Kidney epithelial cell (primary cell): ENCODE results near the gene IFNA5. TPM values are rescaled to one million over a fixed set of nuclear protein-coding genes. Genes with fewer than 3 reads are reported as not detected.

Experiments
- DNase-seq: peaks from one replicate; pipeline ENCODE4 v3.0.0-alpha.2; 2010; ENCODE audit warnings: low read depth
- H3K27me3 ChIP-seq: 2 replicates; pipeline ENCODE4 v1.6.0; 2011; ENCODE audit warnings: low read length; ENCODE audit not compliant: control insufficient read depth, insufficient read depth
- H3K36me3 ChIP-seq: 2 replicates; pipeline ENCODE4 v1.5.1; 2011; ENCODE audit warnings: low read length; ENCODE audit not compliant: control insufficient read depth, insufficient read depth
- H3K4me3 ChIP-seq: 2 replicates; pipeline ENCODE4 v1.5.1; 2011; ENCODE audit warnings: low read depth, mild to moderate bottlenecking, control low read depth, low read length
- total RNA-seq: library from RNA; depleted of rRNA; stranded (reverse); fragments of >200 nt; gene quantifications from 2 replicates; pipeline ENCODE4 v1.2.3, GENCODE V29; 2015
- TF ChIP-seq, protein P1 (sequence below): IDR thresholded peaks from 2 replicates; pipeline ENCODE4 v1.5.1; 2011; ENCODE audit warnings: mild to moderate bottlenecking, moderate library complexity, low read length, control low read depth, inconsistent platforms; ENCODE audit not compliant: insufficient read depth, poor library complexity, severe bottlenecking

IFNA5 gene
- total RNA-seq, 1 donor from 2014 or later = not detected

DNA sequence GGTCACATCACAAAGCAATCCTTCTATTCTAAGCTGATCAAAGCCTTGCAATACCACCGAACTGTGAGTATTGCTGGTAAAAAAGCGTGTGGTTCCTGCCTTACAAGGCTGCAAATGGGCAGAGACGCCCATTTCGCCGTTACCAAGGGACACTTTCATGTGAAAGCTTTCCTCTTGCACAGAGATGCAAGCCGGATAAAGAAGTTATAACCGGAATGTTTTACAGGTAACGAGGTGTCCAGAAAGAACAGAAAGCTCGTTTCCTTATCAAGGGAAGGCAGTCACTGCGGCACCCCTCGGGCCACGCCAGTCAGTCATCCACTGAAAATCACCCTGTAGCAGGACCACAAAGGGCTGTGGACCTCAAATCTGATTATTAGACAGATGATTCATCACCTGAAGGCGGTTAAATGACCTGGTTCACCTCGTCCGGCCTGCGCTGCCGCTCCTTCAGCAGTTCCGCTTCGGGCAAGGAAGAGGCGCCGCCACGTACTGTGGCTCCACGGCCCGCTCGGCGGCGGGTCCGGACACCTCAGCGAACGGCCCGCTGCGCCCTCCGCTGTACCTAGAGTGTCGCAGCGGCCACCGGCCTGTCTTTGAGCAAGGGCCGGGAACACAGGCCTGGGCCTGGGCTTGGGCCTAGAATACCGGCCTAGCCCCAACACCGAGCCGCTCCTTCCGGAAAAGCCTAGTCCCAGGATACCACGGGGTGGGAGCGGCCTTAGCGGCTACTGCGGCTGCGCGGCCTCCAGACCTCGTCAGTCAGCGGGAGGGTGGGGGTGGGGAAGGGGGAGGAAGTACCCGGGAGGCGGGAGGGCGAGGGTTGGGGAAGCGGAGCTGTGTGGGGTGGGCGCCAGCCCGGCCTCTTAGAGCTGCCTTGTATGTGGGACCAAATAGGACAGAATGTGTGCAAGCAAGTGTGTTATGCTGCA is 29.9 kb upstream of the IFNA5 start, which contains the start of gene KLHL9:
Gene KLHL9, minus strand, starts transcription at position 704 of the 932 bp plus-strand sequence. Its CDS starts 545 bp downstream, at position 159.
- H3K36me3 ChIP-seq = no peaks in the 10 kb centered on the region
- no peaks in the 10 kb centered on the region for H3K27me3 ChIP-seq
- peak; percentile 67 for DNase-seq
- H3K4me3 ChIP-seq = peak within 1 kb of the TSS; percentile 95
- TF ChIP-seq, protein P1, sequence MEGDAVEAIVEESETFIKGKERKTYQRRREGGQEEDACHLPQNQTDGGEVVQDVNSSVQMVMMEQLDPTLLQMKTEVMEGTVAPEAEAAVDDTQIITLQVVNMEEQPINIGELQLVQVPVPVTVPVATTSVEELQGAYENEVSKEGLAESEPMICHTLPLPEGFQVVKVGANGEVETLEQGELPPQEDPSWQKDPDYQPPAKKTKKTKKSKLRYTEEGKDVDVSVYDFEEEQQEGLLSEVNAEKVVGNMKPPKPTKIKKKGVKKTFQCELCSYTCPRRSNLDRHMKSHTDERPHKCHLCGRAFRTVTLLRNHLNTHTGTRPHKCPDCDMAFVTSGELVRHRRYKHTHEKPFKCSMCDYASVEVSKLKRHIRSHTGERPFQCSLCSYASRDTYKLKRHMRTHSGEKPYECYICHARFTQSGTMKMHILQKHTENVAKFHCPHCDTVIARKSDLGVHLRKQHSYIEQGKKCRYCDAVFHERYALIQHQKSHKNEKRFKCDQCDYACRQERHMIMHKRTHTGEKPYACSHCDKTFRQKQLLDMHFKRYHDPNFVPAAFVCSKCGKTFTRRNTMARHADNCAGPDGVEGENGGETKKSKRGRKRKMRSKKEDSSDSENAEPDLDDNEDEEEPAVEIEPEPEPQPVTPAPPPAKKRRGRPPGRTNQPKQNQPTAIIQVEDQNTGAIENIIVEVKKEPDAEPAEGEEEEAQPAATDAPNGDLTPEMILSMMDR = no peak

DNA sequence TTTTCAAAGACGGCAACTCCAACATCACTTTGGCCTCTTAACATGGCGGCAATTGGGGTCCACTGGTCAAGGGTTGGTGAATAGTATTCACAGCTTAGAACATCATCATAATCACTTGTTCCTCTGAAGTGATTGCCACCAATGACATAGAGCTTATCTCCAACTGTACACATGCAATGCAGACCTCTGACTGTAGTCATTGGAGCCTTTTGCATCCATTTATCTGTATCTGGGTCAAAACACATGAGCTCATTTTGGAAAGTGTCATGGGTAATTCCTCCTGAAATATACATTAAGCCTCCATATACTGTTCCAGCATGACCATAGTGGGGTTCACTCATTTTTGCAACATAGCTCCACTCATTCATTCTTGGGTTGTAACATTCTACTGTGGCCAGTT is 28.1 kb upstream of the IFNA5 start:
- H3K27me3 ChIP-seq = no peaks in the 10 kb centered on the region
- no peak for DNase-seq
- H3K36me3 ChIP-seq = no peaks in the 10 kb centered on the region
- H3K4me3 ChIP-seq = no peak overlapping the region
- TF ChIP-seq, protein P1 = no peak

DNA sequence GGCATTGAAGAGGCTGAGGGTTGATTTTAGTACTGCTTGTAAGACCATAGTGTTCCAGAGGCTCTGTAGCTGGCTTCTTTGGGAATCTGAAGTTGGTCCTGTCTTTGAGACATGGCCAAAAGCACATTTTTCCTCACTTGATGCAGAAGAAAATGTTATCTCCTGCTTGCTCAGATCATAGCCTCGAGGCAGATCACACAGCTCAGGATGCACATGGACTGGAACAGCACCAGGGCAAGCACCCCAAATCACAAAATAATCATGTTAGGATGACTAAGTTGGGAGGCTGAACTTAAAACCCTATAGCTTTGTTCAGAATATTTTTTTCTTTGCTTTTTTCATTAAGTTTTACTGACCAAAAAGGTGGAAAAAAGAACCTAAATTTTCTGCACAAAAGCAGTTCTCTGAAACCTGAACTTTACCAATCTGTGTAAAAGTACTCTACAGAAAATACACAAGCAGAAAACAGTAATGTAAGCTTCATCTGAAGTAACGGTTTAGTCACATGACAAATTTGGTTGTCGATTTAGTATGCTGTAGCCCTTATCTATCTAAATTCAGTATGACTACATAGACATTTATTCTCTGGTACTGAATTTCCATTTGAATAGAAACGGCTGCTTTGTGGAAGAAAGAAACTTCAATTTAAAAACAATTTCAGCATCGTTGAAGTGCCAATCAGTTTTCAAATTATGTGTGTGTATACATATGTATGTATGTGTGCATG is 26.7 kb upstream of the IFNA5 start:
- TF ChIP-seq, protein P1 = no peak
- H3K4me3 ChIP-seq = no peak overlapping the region
- H3K36me3 ChIP-seq = no peaks in the 10 kb centered on the region
- DNase-seq = no peak
- no peaks in the 10 kb centered on the region for H3K27me3 ChIP-seq

DNA sequence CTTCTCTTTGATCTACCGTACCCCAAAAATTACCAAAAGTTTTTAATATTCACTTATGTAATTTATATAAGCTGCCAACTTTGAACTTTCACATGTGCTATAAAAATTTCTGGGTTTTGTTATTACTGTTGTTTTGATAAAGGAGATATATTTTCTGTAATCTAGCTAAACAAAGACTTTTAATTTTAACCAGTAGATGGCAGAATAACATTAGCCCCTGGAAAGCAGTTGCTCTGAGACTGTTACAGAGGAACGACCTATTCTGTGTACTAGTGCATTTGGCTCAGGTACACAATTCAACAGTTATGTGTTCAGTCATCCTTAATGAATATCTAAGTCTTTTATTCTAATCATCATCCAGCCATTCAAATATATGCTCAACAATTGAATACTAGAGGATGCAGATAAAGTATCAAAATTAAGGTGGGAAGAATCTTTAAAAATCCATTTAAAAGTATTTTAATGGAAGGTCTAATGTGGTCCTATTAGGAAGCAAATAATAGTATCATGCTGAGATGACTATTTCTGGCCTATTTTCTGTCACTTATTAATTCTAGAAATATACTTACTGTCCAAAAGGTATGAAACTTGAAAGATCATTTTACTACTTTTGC is 21.5 kb upstream of the IFNA5 start:
- H3K27me3 ChIP-seq = no peaks in the 10 kb centered on the region
- no peaks in the 10 kb centered on the region for H3K36me3 ChIP-seq
- no peak overlapping the region for H3K4me3 ChIP-seq
- peak; percentile 21 for DNase-seq
- TF ChIP-seq, protein P1 = peak; percentile 49

DNA sequence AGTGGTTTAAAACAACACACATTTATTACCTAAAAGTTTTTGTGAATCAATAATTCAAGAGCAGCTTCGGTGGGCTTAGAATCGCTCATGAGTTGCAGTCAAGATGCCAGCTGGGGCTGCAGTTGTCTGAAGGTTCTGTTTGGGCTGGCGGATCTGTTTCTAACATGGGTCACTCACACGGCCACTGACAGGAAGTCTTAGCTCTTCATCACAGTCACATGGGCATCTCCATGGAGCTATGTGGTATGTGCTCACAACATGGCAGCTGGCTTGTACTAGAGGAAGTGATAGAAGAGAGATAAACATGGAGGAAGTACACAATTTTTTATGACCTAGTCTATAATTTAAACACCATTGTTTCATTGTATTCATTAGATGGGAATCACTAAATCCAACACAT is 18.9 kb upstream of the IFNA5 start:
- DNase-seq = no peak

More for the DNA sequence above, 18.9 kb upstream of the IFNA5 start:
- Histone ChIP-seq H3K4me3 (no peak overlapping the region), H3K27me3 (no peaks in the 10 kb centered on the region), H3K36me3 (no peaks in the 10 kb centered on the region)
- TF ChIP-seq, protein P1 = no peak
